ENCODE data around the gene CLDN5. TPM values are rescaled to one million over a fixed set of nuclear protein-coding genes. Genes with fewer than 3 reads are reported as not detected.

Gene CLDN5
- total RNA-seq, 1 donor from 2014 or later = not detected

- no peak for DNase-seq (ENCODE audit: low spot score)
- Mint-ChIP-seq H3K9me3 (ENCODE audit: low read depth) (no peaks in the 10 kb centered on the region), H3K4me1 (ENCODE audit: low read depth) (peaks cover 10% of the 10 kb centered on the region), H3K27me3 (ENCODE audit: low read depth) (no peaks in the 10 kb centered on the region), H3K4me3 (ENCODE audit: unreplicated experiment) (no peak overlapping the region), H3K36me3 (ENCODE audit: low read depth) (peaks cover 3% of the 10 kb centered on the region), H3K27ac (ENCODE audit: unreplicated experiment) (peak overlapping the region; percentile 93)
- TF ChIP-seq CTCF (IDR thresholded peaks at IDR 0.05) = no peak
Measured at GRCh38 chr22:19497245-19497644, 27.0 kb downstream of the CLDN5 start.

GRCh38 chr22:19496324-19496630 is 27.9 kb downstream of the CLDN5 start:
- H3K9me3 Mint-ChIP-seq (ENCODE audit: low read depth) = no peaks in the 10 kb centered on the region
- TF ChIP-seq CTCF (IDR thresholded peaks at IDR 0.05) = no peak
- no peak for DNase-seq (ENCODE audit: low spot score)
- H3K27me3 Mint-ChIP-seq (ENCODE audit: low read depth) = no peaks in the 10 kb centered on the region
- H3K36me3 Mint-ChIP-seq (ENCODE audit: low read depth) = peaks cover 3% of the 10 kb centered on the region
- H3K27ac Mint-ChIP-seq (ENCODE audit: unreplicated experiment) = no peak overlapping the region
- no peak overlapping the region for H3K4me3 Mint-ChIP-seq (ENCODE audit: unreplicated experiment)
- peaks cover 10% of the 10 kb centered on the region for H3K4me1 Mint-ChIP-seq (ENCODE audit: low read depth)

GRCh38 chr22:19495562-19496323 is 28.5 kb downstream of the CLDN5 start:
- Mint-ChIP-seq H3K27ac (ENCODE audit: unreplicated experiment) (no peak overlapping the region), H3K4me3 (ENCODE audit: unreplicated experiment) (no peak overlapping the region), H3K9me3 (ENCODE audit: low read depth) (no peaks in the 10 kb centered on the region), H3K36me3 (ENCODE audit: low read depth) (peaks cover 3% of the 10 kb centered on the region), H3K27me3 (ENCODE audit: low read depth) (no peaks in the 10 kb centered on the region), H3K4me1 (ENCODE audit: low read depth) (peaks cover 10% of the 10 kb centered on the region)
- DNase-seq (ENCODE audit: low spot score) = no peak
- TF ChIP-seq CTCF (IDR thresholded peaks at IDR 0.05) = peak; percentile 70

GRCh38 chr22:19494676-19495173 is 29.5 kb downstream of the CLDN5 start:
- no peaks in the 10 kb centered on the region for H3K9me3 Mint-ChIP-seq (ENCODE audit: low read depth)
- H3K27ac Mint-ChIP-seq (ENCODE audit: unreplicated experiment) = no peak overlapping the region
- peaks cover 10% of the 10 kb centered on the region for H3K4me1 Mint-ChIP-seq (ENCODE audit: low read depth)
- DNase-seq (ENCODE audit: low spot score) = no peak
- H3K27me3 Mint-ChIP-seq (ENCODE audit: low read depth) = no peaks in the 10 kb centered on the region
- H3K36me3 Mint-ChIP-seq (ENCODE audit: low read depth) = peaks cover 3% of the 10 kb centered on the region
- no peak for TF ChIP-seq CTCF (IDR thresholded peaks at IDR 0.05)
- no peak overlapping the region for H3K4me3 Mint-ChIP-seq (ENCODE audit: unreplicated experiment)

- no peak for DNase-seq (ENCODE audit: low spot score)
- Mint-ChIP-seq H3K36me3 (ENCODE audit: low read depth) (peaks cover 3% of the 10 kb centered on the region), H3K27ac (ENCODE audit: unreplicated experiment) (no peak overlapping the region), H3K27me3 (ENCODE audit: low read depth) (no peaks in the 10 kb centered on the region), H3K4me3 (ENCODE audit: unreplicated experiment) (no peak overlapping the region), H3K9me3 (ENCODE audit: low read depth) (no peaks in the 10 kb centered on the region), H3K4me1 (ENCODE audit: low read depth) (peaks cover 14% of the 10 kb centered on the region)
- no peak for TF ChIP-seq CTCF (IDR thresholded peaks at IDR 0.05)
Measured at GRCh38 chr22:19494001-19494560, 30.1 kb downstream of the CLDN5 start.

All from chondrocyte (in vitro differentiated cells).